Peyer's patch (tissue), 4 donors: ENCODE results near the gene SPP2. TPM values are rescaled to one million over a fixed set of nuclear protein-coding genes. Genes with fewer than 3 reads are reported as not detected.

ENCODE experiments used
- DNase-seq, 3 donors: peaks; one replicate each; pipeline ENCODE4 v3.0.0-alpha.2; 2017 to 2019
- H3K27ac ChIP-seq, 4 donors: fragments of 200-600 bp; sonication (generic); one replicate each; pipeline ENCODE4 v1.5.1; 2016 to 2019
- H3K27me3 ChIP-seq, 2 donors: fragments of 200-600 bp; sonication (generic); one replicate each; pipeline ENCODE4 v1.5.1; 2019
- H3K36me3 ChIP-seq, 3 donors: fragments of 200-600 bp; sonication (generic); one replicate each; pipeline ENCODE4 v1.5.1; 2016 to 2019
- H3K4me1 ChIP-seq, 4 donors: fragments of 200-600 bp; sonication (generic); one replicate each; pipeline ENCODE4 v1.5.1; 2016 to 2019
- H3K4me3 ChIP-seq, 4 donors: fragments of 200-600 bp; sonication (generic); 1 replicate in 3 of 4; 2 replicates in 1 of 4; pipeline ENCODE4 v1.5.1; 2016 to 2019; ENCODE audit warnings: mild to moderate bottlenecking in 1 of 4
- H3K9me3 ChIP-seq, 4 donors: fragments of 200-600 bp; sonication (generic); one replicate each; pipeline ENCODE4 v1.5.1; 2016 to 2019; ENCODE audit warnings: mild to moderate bottlenecking in 1 of 4
- POLR2A ChIP-seq, 2 donors: fragments of 450-650 bp; IDR thresholded peaks; one replicate each; pipeline ENCODE4 v1.5.1; 2017; ENCODE audit warnings: antibody characterized with exemption in 2 of 2, mild to moderate bottlenecking in 2 of 2, moderate library complexity in 2 of 2
- total RNA-seq, 4 donors: library from RNA; depleted of rRNA; stranded (reverse); fragments of >200 nt; gene quantifications; one replicate each; pipeline ENCODE4 v1.1.0, GENCODE V29; 2016
- TF ChIP-seq, protein P1 (sequence below), 6 experiments: fragments of 450-650 bp in 4 of 6; fragments of 200-600 bp in 2 of 6; sonication (generic) in 1 of 6; IDR thresholded peaks; one replicate each; pipeline ENCODE4 v1.5.1; 2017 to 2019; ENCODE audit warnings: antibody characterized with exemption in 6 of 6, mild to moderate bottlenecking in 3 of 6, moderate library complexity in 1 of 6

The SPP2 gene
- total RNA-seq, 4 donors from 2014 or later = not detected

DNA sequence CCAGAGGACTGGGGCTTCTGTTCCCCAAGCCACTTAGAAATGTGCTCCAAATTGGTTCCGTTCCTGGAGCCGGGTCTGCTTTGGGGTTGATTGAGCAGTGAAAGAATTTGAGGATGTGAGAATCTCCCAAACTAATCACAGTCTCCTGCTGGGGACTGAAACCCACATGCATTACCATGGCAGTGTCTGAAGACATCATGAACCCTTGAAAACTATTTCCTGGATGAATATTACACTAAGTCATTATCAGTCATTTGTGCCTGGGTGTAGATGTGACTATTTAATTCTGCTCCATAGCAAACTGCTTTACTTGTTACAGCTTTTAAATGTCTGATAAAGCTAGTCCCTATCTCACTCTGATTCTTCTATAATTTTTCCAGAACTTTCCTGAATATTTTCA lies 27.6 kb downstream of the SPP2 start:
- no peak for DNase-seq
- Histone ChIP-seq H3K36me3 (no peaks in the 10 kb centered on the region), H3K27me3 (no peaks in the 10 kb centered on the region), H3K27ac (no peak overlapping the region), H3K4me3 (no peak overlapping the region), H3K4me1 (no peaks in the 10 kb centered on the region), H3K9me3 (no peaks in the 10 kb centered on the region)
- TF ChIP-seq POLR2A (IDR thresholded peaks at IDR 0.05) = no peak
- TF ChIP-seq, protein P1, sequence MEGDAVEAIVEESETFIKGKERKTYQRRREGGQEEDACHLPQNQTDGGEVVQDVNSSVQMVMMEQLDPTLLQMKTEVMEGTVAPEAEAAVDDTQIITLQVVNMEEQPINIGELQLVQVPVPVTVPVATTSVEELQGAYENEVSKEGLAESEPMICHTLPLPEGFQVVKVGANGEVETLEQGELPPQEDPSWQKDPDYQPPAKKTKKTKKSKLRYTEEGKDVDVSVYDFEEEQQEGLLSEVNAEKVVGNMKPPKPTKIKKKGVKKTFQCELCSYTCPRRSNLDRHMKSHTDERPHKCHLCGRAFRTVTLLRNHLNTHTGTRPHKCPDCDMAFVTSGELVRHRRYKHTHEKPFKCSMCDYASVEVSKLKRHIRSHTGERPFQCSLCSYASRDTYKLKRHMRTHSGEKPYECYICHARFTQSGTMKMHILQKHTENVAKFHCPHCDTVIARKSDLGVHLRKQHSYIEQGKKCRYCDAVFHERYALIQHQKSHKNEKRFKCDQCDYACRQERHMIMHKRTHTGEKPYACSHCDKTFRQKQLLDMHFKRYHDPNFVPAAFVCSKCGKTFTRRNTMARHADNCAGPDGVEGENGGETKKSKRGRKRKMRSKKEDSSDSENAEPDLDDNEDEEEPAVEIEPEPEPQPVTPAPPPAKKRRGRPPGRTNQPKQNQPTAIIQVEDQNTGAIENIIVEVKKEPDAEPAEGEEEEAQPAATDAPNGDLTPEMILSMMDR (IDR thresholded peaks at IDR 0.05) = no peak

DNA sequence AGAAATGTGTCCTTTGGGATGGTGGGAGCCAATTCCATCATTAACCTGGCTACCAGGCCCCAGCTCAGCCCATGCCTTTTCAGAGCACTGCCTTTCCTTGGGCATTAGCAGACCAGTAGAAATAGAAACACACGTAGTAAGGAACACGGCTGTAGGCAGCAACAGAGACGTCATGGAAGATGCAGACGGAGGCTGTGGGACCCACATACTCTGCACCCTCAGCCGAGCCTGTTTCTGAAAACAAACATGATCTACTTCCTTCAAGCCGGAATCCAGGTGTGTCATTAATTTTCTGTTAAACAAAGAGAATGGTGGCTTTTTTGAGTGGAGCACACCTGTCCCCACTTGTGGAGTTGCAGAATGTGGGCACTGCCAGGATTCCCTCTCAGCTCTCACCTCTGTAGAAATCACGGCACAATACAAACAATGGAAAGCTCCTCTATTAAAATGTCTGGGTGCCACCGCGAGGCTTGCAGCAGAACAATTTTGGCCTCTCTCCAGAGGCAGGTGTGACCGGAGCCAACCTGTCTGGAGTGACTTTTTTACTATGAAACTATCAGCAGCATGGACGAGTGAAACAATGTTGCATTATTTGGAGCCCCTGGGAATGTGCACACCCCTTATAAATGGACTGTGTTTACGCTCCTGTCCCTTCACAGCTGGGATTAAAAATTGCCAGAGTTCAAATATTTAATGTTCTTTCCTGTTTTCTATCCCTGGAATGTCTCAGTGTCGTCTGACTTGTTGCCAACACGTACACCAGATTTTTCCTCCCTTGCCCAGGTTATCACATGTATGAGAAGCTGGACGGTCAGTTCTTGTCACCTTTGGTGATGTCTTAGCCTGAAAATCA lies 31.7 kb downstream of the SPP2 start:
- H3K27me3 ChIP-seq = no peaks in the 10 kb centered on the region
- H3K4me3 ChIP-seq = no peak overlapping the region
- H3K9me3 ChIP-seq = no peaks in the 10 kb centered on the region
- no peak overlapping the region for H3K27ac ChIP-seq
- H3K36me3 ChIP-seq = no peaks in the 10 kb centered on the region
- no peaks in the 10 kb centered on the region for H3K4me1 ChIP-seq
- DNase-seq = no peak
- no peak for TF ChIP-seq POLR2A (IDR thresholded peaks at IDR 0.05)
- TF ChIP-seq, protein P1 (IDR thresholded peaks at IDR 0.05) = no peak

DNA sequence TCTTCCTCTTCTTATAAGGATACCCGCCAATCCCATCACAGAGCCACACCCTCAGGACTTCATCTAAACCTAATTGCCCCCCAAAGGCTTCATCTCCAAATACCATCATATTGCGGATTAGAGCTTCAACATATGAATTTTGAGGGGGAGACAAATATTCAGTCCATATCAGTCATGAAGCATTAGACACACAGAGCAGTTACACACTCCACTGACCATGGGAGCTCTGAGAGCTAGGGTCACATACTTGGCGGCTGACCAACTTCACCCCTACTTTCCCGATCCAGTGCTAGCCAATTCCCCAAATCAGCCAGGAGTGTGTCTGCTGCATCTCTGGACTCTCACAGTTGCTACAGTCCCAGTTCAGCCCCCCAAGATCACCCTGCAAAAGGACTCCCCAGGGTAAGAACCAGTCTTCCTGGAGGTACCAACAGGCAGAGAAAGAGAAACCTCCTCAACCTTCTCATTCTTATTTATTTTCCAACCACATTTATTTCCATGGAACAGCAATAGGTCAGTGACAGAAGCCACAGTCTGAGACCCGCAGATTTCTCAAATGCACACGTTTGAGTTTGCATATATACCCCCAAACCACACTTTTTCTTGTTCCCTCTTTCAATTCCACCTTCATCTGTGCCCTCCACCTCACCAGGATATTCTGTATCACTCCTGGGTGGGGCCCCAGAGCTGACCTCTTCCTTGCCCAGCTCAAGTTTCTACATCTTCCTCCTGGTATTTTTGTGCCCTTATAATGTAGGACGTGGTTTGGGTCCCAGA lies 33.3 kb downstream of the SPP2 start:
- Histone ChIP-seq H3K36me3 (no peaks in the 10 kb centered on the region), H3K9me3 (no peaks in the 10 kb centered on the region), H3K27me3 (no peaks in the 10 kb centered on the region), H3K4me3 (no peak overlapping the region), H3K4me1 (no peaks in the 10 kb centered on the region), H3K27ac (no peak overlapping the region)
- no peak for TF ChIP-seq POLR2A (IDR thresholded peaks at IDR 0.05)
- TF ChIP-seq, protein P1 (IDR thresholded peaks at IDR 0.05) = no peak
- no peak for DNase-seq

DNA sequence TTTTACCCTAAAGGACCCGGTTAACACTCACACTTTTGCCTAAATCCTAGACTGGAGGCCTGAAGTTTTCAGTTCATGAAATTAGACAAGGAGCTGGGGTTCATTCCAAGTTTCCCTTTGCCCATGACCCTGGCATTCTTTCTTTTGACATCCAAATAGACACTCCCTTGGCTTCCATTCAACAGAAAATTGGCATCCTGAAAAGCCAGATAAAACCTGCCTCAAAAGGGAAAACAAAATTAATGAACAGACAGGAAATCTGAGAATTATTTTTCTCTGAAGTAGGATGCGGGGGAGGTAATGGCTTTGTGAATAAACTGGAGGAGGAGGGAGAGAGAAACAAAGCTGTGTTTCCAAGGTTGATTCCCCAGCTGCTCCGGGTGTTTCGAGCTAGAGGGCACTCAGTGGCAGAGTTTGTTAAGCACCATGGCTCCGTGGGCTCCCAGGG lies 41.0 kb downstream of the SPP2 start:
- DNase-seq = no peak
- H3K4me3 ChIP-seq = no peak overlapping the region
- TF ChIP-seq, protein P1 (IDR thresholded peaks at IDR 0.05) = no peak
- TF ChIP-seq POLR2A (IDR thresholded peaks at IDR 0.05) = no peak
- no peaks in the 10 kb centered on the region for H3K4me1 ChIP-seq
- H3K27ac ChIP-seq = no peak overlapping the region
- no peaks in the 10 kb centered on the region for H3K27me3 ChIP-seq
- H3K36me3 ChIP-seq = no peaks in the 10 kb centered on the region
- H3K9me3 ChIP-seq = no peaks in the 10 kb centered on the region

DNA sequence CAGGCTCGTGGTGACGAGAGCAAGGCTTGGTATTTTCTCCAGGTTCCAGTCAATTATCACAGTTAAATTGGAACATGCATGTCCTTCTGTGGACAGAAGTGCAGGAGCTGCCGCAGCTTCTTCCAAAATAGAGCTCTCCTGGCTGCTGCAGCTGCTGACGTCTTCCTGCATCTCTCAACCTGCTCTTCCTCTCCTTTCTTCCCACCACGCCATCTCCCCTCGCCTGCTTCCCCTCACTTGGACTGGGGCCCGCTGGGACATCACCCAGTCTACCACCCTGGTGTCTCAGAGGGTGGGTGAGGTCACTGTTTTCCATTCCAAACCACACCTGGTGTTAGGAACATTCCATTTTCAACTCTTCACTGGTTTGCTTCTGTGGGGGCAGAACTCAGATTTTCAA lies 41.4 kb downstream of the SPP2 start:
- Histone ChIP-seq H3K27me3 (no peaks in the 10 kb centered on the region), H3K4me1 (no peaks in the 10 kb centered on the region), H3K36me3 (no peaks in the 10 kb centered on the region), H3K9me3 (no peaks in the 10 kb centered on the region), H3K27ac (no peak overlapping the region), H3K4me3 (no peak overlapping the region)
- no peak for DNase-seq
- TF ChIP-seq, protein P1 (IDR thresholded peaks at IDR 0.05) = no peak
- TF ChIP-seq POLR2A (IDR thresholded peaks at IDR 0.05) = no peak
